GM12878 (cell line): ENCODE results near the gene PDE7B.

ENCODE experiments used
- JUNB ChIP-seq: IDR thresholded peaks from 2 replicates; pipeline ENCODE4 v1.6.1; 2016; ENCODE audit warnings: antibody characterized with exemption, mild to moderate bottlenecking
- SP1 ChIP-seq: IDR thresholded peaks from one replicate; pipeline ENCODE4 v1.6.1; 2011; ENCODE audit warnings: low read depth, low read length
- TCF12 ChIP-seq: IDR thresholded peaks from 2 replicates; pipeline ENCODE4 v1.6.1; 2011; ENCODE audit warnings: low read depth, mild to moderate bottlenecking, low read length
- ZNF207 ChIP-seq: fragments of 450-650 bp; IDR thresholded peaks from 2 replicates; pipeline ENCODE4 v1.6.1; 2014; ENCODE audit warnings: antibody characterized with exemption, mild to moderate bottlenecking, borderline replicate concordance
- TF ChIP-seq, protein P1 (sequence below), 3 experiments: IDR thresholded peaks in 2 of 3; conservative IDR thresholded peaks in 1 of 3; 2 replicates each; pipeline ENCODE4 v1.5.1; 2011; ENCODE audit warnings: low read depth in 3 of 3, low read length in 3 of 3, mild to moderate bottlenecking in 3 of 3, control low read depth in 2 of 3, moderate library complexity in 2 of 3, inconsistent platforms in 1 of 3, mixed read lengths in 1 of 3; ENCODE audit not compliant: control insufficient read depth in 2 of 3, insufficient read depth in 1 of 3; ENCODE audit errors: extremely low read depth in 1 of 3
- TF ChIP-seq, protein P2 (sequence below): IDR thresholded peaks from 2 replicates; pipeline ENCODE4 v1.6.1; 2011; ENCODE audit warnings: low read depth, low read length, improper control_type of control experiment, borderline replicate concordance

DNA sequence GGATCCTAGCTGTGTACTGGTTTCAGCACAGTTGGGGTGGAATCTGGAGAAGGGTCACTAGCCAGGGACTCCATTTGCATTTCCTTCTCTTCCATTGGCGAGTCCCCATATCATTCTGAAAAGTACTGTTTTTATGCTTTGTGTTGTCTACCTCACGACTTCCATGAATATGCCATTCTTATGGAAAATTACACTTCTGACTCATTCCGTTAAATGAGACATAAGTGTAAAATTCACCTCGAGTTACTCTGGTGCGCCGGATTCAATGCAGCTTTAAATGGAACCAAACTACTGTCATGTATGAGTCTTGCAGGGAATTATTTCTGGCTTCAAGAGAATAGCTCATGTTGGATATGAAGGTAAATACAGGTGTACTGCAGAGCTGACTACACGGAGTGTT, 99.2 kb downstream of the PDE7B start:
- TF ChIP-seq, protein P1, sequence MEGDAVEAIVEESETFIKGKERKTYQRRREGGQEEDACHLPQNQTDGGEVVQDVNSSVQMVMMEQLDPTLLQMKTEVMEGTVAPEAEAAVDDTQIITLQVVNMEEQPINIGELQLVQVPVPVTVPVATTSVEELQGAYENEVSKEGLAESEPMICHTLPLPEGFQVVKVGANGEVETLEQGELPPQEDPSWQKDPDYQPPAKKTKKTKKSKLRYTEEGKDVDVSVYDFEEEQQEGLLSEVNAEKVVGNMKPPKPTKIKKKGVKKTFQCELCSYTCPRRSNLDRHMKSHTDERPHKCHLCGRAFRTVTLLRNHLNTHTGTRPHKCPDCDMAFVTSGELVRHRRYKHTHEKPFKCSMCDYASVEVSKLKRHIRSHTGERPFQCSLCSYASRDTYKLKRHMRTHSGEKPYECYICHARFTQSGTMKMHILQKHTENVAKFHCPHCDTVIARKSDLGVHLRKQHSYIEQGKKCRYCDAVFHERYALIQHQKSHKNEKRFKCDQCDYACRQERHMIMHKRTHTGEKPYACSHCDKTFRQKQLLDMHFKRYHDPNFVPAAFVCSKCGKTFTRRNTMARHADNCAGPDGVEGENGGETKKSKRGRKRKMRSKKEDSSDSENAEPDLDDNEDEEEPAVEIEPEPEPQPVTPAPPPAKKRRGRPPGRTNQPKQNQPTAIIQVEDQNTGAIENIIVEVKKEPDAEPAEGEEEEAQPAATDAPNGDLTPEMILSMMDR (IDR thresholded peaks at IDR 0.05 in 2 of 3, conservative IDR thresholded peaks at IDR 0.05 in 1 of 3; ENCODE audit: control insufficient read depth in 2 of 3, extremely low read depth in 1 of 3, insufficient read depth in 1 of 3, low read depth in 3 of 3, low read length in 3 of 3) = no peak
- TF ChIP-seq TCF12 (no peak), SP1 (no peak), ZNF207 (no peak), JUNB (no peak)
- TF ChIP-seq, protein P2, sequence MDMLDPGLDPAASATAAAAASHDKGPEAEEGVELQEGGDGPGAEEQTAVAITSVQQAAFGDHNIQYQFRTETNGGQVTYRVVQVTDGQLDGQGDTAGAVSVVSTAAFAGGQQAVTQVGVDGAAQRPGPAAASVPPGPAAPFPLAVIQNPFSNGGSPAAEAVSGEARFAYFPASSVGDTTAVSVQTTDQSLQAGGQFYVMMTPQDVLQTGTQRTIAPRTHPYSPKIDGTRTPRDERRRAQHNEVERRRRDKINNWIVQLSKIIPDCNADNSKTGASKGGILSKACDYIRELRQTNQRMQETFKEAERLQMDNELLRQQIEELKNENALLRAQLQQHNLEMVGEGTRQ = no peak
